PC-3 (cell line): ENCODE data around the gene CPA2. TPM values are rescaled to one million over a fixed set of nuclear protein-coding genes. Genes with fewer than 3 reads are reported as not detected.

Experiments
- ATAC-seq: fragments of 200-7000 bp; cut with Tn5 transposase; 2 replicates; pipeline ENCODE4 v1.9.1; 2020; ENCODE audit warnings: mild to moderate bottlenecking, moderate library complexity
- BruUV-seq: library from RNA; stranded (reverse); fragments of 400-500 nt; replicated peaks from 2 replicates; lab custom pipeline; 2021; lab: Mats Ljungman, UMichigan
- CTCF ChIA-PET: fragments of 300-600 bp; sonication (Branson Sonifier 250); formaldehyde crosslinking; loops from one replicate; lab custom pipeline; 2022; ENCODE audit warnings: antibody characterized with exemption; lab: Charles Lee
- POLR2A ChIA-PET: fragments of 300-600 bp; sonication (Branson Sonifier 250); formaldehyde crosslinking; loops from one replicate; lab custom pipeline; 2022; ENCODE audit warnings: antibody characterized with exemption; ENCODE audit not compliant: unreplicated experiment; lab: Charles Lee
- DNase-seq: peaks from one replicate; pipeline ENCODE4 v3.0.0-alpha.2; 2015
- H2AFZ ChIP-seq: fragments of 300-600 bp; sonication (generic); 2 replicates; pipeline ENCODE4 v1.6.0; 2016; ENCODE audit warnings: antibody characterized with exemption, low read length
- H3F3A ChIP-seq: fragments of 300-600 bp; sonication (generic); one replicate; pipeline ENCODE4 v1.6.0; 2017; ENCODE audit warnings: antibody characterized with exemption, low read length, control low read depth, mild to moderate bottlenecking; ENCODE audit not compliant: unreplicated experiment
- H3K27ac ChIP-seq: fragments of 300-600 bp; sonication (generic); 2 replicates; pipeline ENCODE4 v1.5.1; 2016; ENCODE audit warnings: mild to moderate bottlenecking, low read length
- H3K27me3 ChIP-seq: fragments of 300-600 bp; sonication (generic); 2 replicates; pipeline ENCODE4 v1.6.1; 2016; ENCODE audit warnings: low read length, mixed read lengths
- H3K36me3 ChIP-seq: fragments of 300-600 bp; sonication (generic); 2 replicates; pipeline ENCODE4 v1.6.1; 2016; ENCODE audit warnings: low read depth, mixed run types, low read length, mixed read lengths
- H3K4me1 ChIP-seq: fragments of 300-600 bp; sonication (generic); 2 replicates; pipeline ENCODE4 v1.5.1; 2016; ENCODE audit warnings: low read length; ENCODE audit not compliant: insufficient read depth
- H3K4me2 ChIP-seq: fragments of 300-600 bp; sonication (generic); 2 replicates; pipeline ENCODE4 v1.6.0; 2016; ENCODE audit warnings: low read length
- H3K4me3 ChIP-seq: fragments of 300-600 bp; sonication (generic); 2 replicates; pipeline ENCODE4 v1.5.1; 2016; ENCODE audit warnings: mild to moderate bottlenecking, low read length, mixed read lengths
- H3K79me2 ChIP-seq: fragments of 300-600 bp; sonication (generic); 2 replicates; pipeline ENCODE4 v1.6.1; 2017; ENCODE audit warnings: low read length, mixed read lengths
- H3K9ac ChIP-seq: fragments of 300-600 bp; sonication (generic); 2 replicates; pipeline ENCODE4 v1.6.0; 2016; ENCODE audit warnings: mild to moderate bottlenecking, low read length
- H3K9me2 ChIP-seq: fragments of 300-600 bp; sonication (generic); replicated peaks from 2 replicates; pipeline ENCODE4 v1.6.1; 2016; ENCODE audit warnings: mixed run types, low read length, mixed read lengths
- H3K9me3 ChIP-seq: fragments of 300-600 bp; sonication (generic); 2 replicates; pipeline ENCODE4 v1.6.1; 2016; ENCODE audit warnings: low read length, mixed read lengths
- H4K20me1 ChIP-seq: fragments of 300-600 bp; sonication (generic); 2 replicates; pipeline ENCODE4 v1.6.1; 2016; ENCODE audit warnings: low read length, mixed read lengths
- CTCF ChIP-seq: fragments of 300-600 bp; sonication (generic); conservative IDR thresholded peaks from 2 replicates; pipeline ENCODE4 v1.5.1; 2017; ENCODE audit warnings: antibody characterized with exemption, low read depth, mild to moderate bottlenecking, low read length
- EZH2 ChIP-seq: fragments of 300-600 bp; sonication (generic); IDR thresholded peaks from one replicate; pipeline ENCODE4 v1.6.1; 2017; ENCODE audit warnings: antibody characterized with exemption, mild to moderate bottlenecking, low read length; ENCODE audit not compliant: unreplicated experiment
- EZH2phosphoT487 ChIP-seq: fragments of 300-600 bp; sonication (generic); IDR thresholded peaks from 2 replicates; pipeline ENCODE4 v1.6.1; 2018; ENCODE audit warnings: mild to moderate bottlenecking, antibody characterized with exemption, low read length, borderline replicate concordance
- intact Hi-C: fragments of 100-400 bp; cut with micrococcal nuclease; formaldehyde crosslinking; loops from 2 replicates; pipeline ENCODE4 v1.9.0; 2023
- total RNA-seq: library from RNA; depleted of rRNA; stranded (reverse); fragments of >200 nt; gene quantifications from 2 replicates; pipeline ENCODE4 v1.2.3, GENCODE V29; 2014

The CPA2 gene
- total RNA-seq, 1 experiment from 2014 or later, result not detected

- BruUV-seq, result no TSS peak
- POLR2A ChIA-PET, result no interaction called here
- no peak for ATAC-seq
Measured at GRCh38 chr7:130303982-130304381, 37.3 kb downstream of the CPA2 start.

GRCh38 chr7:130304878-130305277 lies 38.2 kb downstream of the CPA2 start:
- POLR2A ChIA-PET, result no interaction called here
- no peaks in the 10 kb centered on the region for H3F3A ChIP-seq
- H3K36me3 ChIP-seq, result no peaks in the 10 kb centered on the region

More at GRCh38 chr7:130303982-130304381, 37.3 kb downstream of the CPA2 start:
- TF ChIP-seq CTCF (no peak), EZH2phosphoT487 (no peak)
- Histone ChIP-seq H3K4me3 (no peak overlapping the region), H3K27me3 (no peaks in the 10 kb centered on the region), H2AFZ (no peak overlapping the region), H3K79me2 (no peaks in the 10 kb centered on the region), H3K27ac (no peak overlapping the region), H3K9me2 (no peaks in the 10 kb centered on the region), H3K9me3 (no peaks in the 10 kb centered on the region), H4K20me1 (no peaks in the 10 kb centered on the region), H3K4me2 (no peak overlapping the region), H3F3A (no peaks in the 10 kb centered on the region), H3K36me3 (no peaks in the 10 kb centered on the region), H3K4me1 (no peaks in the 10 kb centered on the region), H3K9ac (no peak overlapping the region)
- CTCF ChIA-PET, result no interaction called here
- intact Hi-C loops, result no loop called here
- no peak for DNase-seq

GRCh38 chr7:130305433-130306042 lies 38.9 kb downstream of the CPA2 start:
- Histone ChIP-seq H3K4me3 (no peak overlapping the region), H3K4me1 (no peaks in the 10 kb centered on the region), H3K9ac (no peak overlapping the region), H4K20me1 (no peaks in the 10 kb centered on the region), H3K9me2 (no peaks in the 10 kb centered on the region), H3F3A (no peaks in the 10 kb centered on the region), H3K4me2 (no peak overlapping the region), H3K9me3 (no peaks in the 10 kb centered on the region), H3K27ac (no peak overlapping the region), H2AFZ (no peak overlapping the region), H3K36me3 (no peaks in the 10 kb centered on the region), H3K27me3 (no peaks in the 10 kb centered on the region), H3K79me2 (no peaks in the 10 kb centered on the region)
- DNase-seq (no peak), ATAC-seq (no peak)
- intact Hi-C loops, result no loop called here
- TF ChIP-seq EZH2 (no peak), EZH2phosphoT487 (no peak), CTCF (no peak)
- CTCF ChIA-PET, result no interaction called here
- no TSS peak for BruUV-seq
- POLR2A ChIA-PET, result no interaction called here

More at GRCh38 chr7:130304878-130305277, 38.2 kb downstream of the CPA2 start:
- ATAC-seq (no peak), DNase-seq (no peak)
- Histone ChIP-seq H3K4me1 (no peaks in the 10 kb centered on the region), H3K9me2 (no peaks in the 10 kb centered on the region), H3K4me3 (no peak overlapping the region), H3K9ac (no peak overlapping the region), H3K27ac (no peak overlapping the region), H3K9me3 (no peaks in the 10 kb centered on the region), H2AFZ (no peak overlapping the region), H3K27me3 (no peaks in the 10 kb centered on the region), H3K4me2 (no peak overlapping the region), H3K79me2 (no peaks in the 10 kb centered on the region), H4K20me1 (no peaks in the 10 kb centered on the region)
- TF ChIP-seq CTCF (no peak), EZH2 (no peak), EZH2phosphoT487 (no peak)
- CTCF ChIA-PET, result no interaction called here
- BruUV-seq, result no TSS peak
- intact Hi-C loops, result no loop called here
